ENCODE results near the gene ZNF878. TPM values are rescaled to one million over a fixed set of nuclear protein-coding genes. Genes with fewer than 3 reads are reported as not detected.

The ZNF878 gene
- total RNA-seq, 8 experiments from 2014 or later: 0.36 to 3.0 (median 1.3) TPM; not detected in 2

DNA sequence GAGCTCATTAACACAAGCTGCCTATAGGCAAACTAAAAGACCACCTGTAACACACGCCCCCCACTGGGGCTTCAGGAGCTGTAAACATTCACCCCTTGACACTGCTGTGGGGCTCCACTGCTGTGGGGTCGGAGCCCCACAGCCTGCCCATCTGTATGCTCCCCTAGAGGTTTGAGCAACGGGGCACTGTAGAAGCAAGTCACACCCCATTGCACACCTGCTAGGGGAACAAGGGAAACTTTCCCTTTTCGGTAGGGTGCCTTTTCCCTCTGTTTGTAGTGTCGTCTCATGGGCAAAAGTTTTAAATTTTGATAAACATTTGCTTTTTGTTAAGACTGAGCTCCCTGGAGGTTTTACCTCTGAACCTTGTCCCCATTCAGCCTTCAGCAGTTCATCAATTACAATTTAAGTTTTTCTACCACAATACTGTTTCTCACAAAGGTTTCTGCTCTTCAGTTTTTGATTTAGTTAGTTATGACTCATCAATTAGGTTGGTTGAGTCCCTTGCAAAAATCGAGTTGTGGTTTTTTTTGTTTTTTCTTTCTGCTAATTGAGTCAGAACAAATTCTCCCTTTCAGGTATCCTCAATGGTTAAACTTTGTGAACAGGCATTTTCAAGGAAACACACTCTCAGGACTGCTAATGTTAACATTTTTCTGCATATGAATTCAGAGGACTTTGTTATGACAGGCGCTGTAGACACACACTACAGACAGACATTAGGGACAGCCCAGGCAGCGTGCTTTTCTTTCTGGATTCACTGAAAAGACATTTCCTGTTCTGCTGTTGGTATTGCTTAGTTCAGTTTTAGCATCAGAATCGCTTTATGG, 52.4 kb downstream of the ZNF878 start:
- WGBS, 10 experiments: 6 to 96% (median 79%) methylated on average over 2 to 8 of the region's 9 CpGs
- in situ Hi-C loops (cut with MboI; ENCODE audit: low pct_unique_long_range_greater_than_20kb in 2 of 9, low sequenced_read_pairs in 9 of 9, unreplicated experiment in 9 of 9): no loop called here
- Histone ChIP-seq H3K4me1 (replicated peaks in 1 of 2) (no peaks in the 10 kb centered on the region), H3K27ac (no peak overlapping the region), H3K4me3 (no peak overlapping the region)
- no peak for ATAC-seq (replicated peaks in 6 of 8)

DNA sequence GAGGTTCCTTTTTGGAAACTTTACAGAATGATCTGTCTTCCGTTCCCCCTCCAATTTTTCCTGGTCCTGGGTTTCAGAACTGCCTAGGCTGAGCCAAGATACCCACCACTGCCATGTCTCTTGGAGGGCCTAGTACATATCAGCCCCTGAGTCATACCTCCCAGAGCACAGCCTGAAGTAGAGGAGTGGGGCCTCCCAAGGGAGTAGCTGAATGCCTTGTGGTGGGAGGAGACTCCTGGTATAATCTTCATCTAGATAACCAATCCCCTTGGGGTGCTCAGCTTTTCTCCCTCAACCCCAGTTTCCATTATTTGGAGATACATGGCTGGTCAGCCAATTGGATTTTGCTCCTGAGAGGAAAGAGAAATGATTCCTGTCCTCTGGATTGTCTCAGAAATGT, 57.6 kb downstream of the ZNF878 start:
- WGBS, 10 experiments: 100% methylated on average over 1 of the region's 1 CpG; no CpG with 5 or more reads in 7 of the 10 experiments
- Histone ChIP-seq H3K4me1 (replicated peaks in 1 of 2) (no peaks in the 10 kb centered on the region), H3K27ac (no peak overlapping the region), H3K4me3 (no peak overlapping the region)
- ATAC-seq (replicated peaks in 6 of 8): peak in 2 of 8 experiments; percentile 39 to 46
- in situ Hi-C loops (cut with MboI; ENCODE audit: low pct_unique_long_range_greater_than_20kb in 2 of 9, low sequenced_read_pairs in 9 of 9, unreplicated experiment in 9 of 9): no loop called here

Other genes starting within 250 kb of the ZNF878 start
- 10 to 100 TPM in 7 of 8 experiments, 1 to 10 TPM in 1; 7.2 to 20.1 (median 15.9) TPM for gene ZNF440, start 238.7 kb downstream of the ZNF878 start, total RNA-seq
- 10 to 100 TPM in 4 of 8 experiments, 1 to 10 TPM in 4; 1.7 to 19.2 (median 11.0) TPM for gene ZNF439, start 204.2 kb downstream of the ZNF878 start, total RNA-seq
- gene ZNF69, start 165.2 kb downstream of the ZNF878 start, total RNA-seq: 10 to 100 TPM in 3 of 8 experiments, 1 to 10 TPM in 5; 2.3 to 13.7 (median 8.5) TPM
- 10 to 100 TPM in 7 of 8 experiments, 1 to 10 TPM in 1; 4.3 to 22.7 (median 15.2) TPM for gene ZNF700, start 127.9 kb downstream of the ZNF878 start, total RNA-seq
- 1 to 10 TPM in 7 of 8 experiments, under 1 TPM in 1; 0.99 to 9.6 (median 6.7) TPM for gene ZNF763, start 87.9 kb downstream of the ZNF878 start, total RNA-seq
- gene ZNF433, start 17.3 kb downstream of the ZNF878 start, total RNA-seq: 10 to 100 TPM in 5 of 8 experiments, 1 to 10 TPM in 3; 2.1 to 33.8 (median 20.0) TPM
- gene ZNF844, start 11.8 kb upstream of the ZNF878 start, total RNA-seq: 10 to 100 TPM in 5 of 8 experiments, 1 to 10 TPM in 2, under 1 TPM in 1; 0.22 to 25.3 (median 14.8) TPM
- 10 to 100 TPM in 5 of 8 experiments, 1 to 10 TPM in 3; 2.2 to 31.9 (median 16.8) TPM for gene ZNF20, start 87.4 kb upstream of the ZNF878 start, total RNA-seq
- 10 to 100 TPM in 6 of 8 experiments, 1 to 10 TPM in 2; 1.6 to 36.3 (median 30.2) TPM for gene ZNF625, start 103.8 kb upstream of the ZNF878 start, total RNA-seq
- gene ZNF136, start 110.1 kb upstream of the ZNF878 start, total RNA-seq: 10 to 100 TPM in 4 of 8 experiments, 1 to 10 TPM in 4; 4.7 to 12.4 (median 10.5) TPM
- 10 to 100 TPM in 6 of 8 experiments, 1 to 10 TPM in 2; 8.3 to 21.7 (median 16.2) TPM for gene ZNF44, start 241.9 kb upstream of the ZNF878 start, total RNA-seq